Sigmoid colon (tissue), 4 donors: ENCODE results near the gene PRKN.

Experiments used
- CTCF ChIP-seq, 4 experiments: fragments of 450-650 bp in 3 of 4; fragments of 200-600 bp in 1 of 4; IDR thresholded peaks; one replicate each; pipeline ENCODE4 v1.5.1; 2016 to 2019; ENCODE audit warnings: antibody characterized with exemption in 4 of 4, mild to moderate bottlenecking in 3 of 4, moderate library complexity in 2 of 4
- EP300 ChIP-seq, 4 donors: sonication (generic); formaldehyde crosslinking; IDR thresholded peaks; one replicate each; pipeline ENCODE4 v1.6.1; 2017; ENCODE audit warnings: antibody characterized with exemption in 4 of 4
- POLR2A ChIP-seq, 2 donors: fragments of 450-650 bp; IDR thresholded peaks; one replicate each; pipeline ENCODE4 v1.6.1; 2016; ENCODE audit warnings: antibody characterized with exemption in 2 of 2, mild to moderate bottlenecking in 2 of 2, moderate library complexity in 2 of 2

GRCh38 chr6:161684731-161685475 lies 1042.7 kb downstream of the PRKN start:
- no peak for TF ChIP-seq CTCF (IDR thresholded peaks at IDR 0.05)
- TF ChIP-seq POLR2A (IDR thresholded peaks at IDR 0.05), result no peak
- TF ChIP-seq EP300 (IDR thresholded peaks at IDR 0.05), result no peak
